Dendritic cell treated with granulocyte-macrophage colony-stimulating factor and Interleukin-4, amounts not matched to agents 40 ng/mL and 50 ng/mL, for 4 days (primary cell): ENCODE data around the gene C3.

Experiments used
- H3K27ac Mint-ChIP-seq: one replicate; pipeline ENCODE4 v1.8.0; 2022; ENCODE audit warnings: mild to moderate bottlenecking, mixed read lengths
- H3K27me3 Mint-ChIP-seq: one replicate; pipeline ENCODE4 v1.8.0; 2022; ENCODE audit warnings: mild to moderate bottlenecking, mixed read lengths
- H3K36me3 Mint-ChIP-seq: one replicate; pipeline ENCODE4 v1.8.0; 2022; ENCODE audit warnings: low read depth, mixed read lengths
- H3K4me1 Mint-ChIP-seq: one replicate; pipeline ENCODE4 v1.8.0; 2022; ENCODE audit warnings: low read depth, mixed read lengths
- H3K4me3 Mint-ChIP-seq: one replicate; pipeline ENCODE4 v1.8.0; 2022; ENCODE audit warnings: mild to moderate bottlenecking, moderate library complexity, mixed read lengths
- H3K9me3 Mint-ChIP-seq: one replicate; pipeline ENCODE4 v1.8.0; 2022; ENCODE audit warnings: mixed read lengths
- intact Hi-C: fragments of 100-400 bp; cut with micrococcal nuclease; formaldehyde crosslinking; loops from one replicate; pipeline ENCODE4 v1.15.0; 2022

The C3 gene

DNA sequence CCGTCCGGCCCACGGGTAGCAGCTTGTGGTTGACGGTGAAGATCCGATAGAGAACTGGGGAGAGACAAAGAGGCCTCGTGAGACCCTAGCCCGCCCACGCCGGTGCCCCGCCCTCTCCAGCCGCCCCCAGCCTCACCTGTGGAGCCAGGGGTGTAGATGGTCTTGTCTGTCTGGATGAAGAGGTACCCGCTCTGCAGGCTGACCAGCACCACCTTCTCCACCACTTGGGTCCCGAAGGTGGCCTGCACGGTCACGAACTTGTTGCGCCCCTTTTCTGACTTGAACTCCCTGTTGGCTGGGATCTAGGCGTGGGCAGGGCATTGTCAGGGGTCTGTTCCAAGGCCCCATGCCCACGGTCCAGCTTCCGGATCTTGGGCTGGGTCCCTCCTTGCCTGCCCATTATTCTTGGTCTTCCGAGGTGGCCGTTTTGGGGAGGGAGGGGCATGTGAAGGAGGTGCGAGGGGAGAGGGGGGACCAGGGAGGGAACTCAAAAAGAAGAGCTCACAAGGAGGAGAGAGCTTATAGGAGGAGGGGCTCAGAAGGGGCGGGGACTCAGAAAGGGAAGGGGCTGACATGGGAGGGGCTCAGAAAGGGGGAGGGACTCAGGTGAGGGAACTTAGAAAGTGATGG is 2.2 kb downstream of the C3 start:
- no peaks in the 10 kb centered on the region for H3K36me3 Mint-ChIP-seq
- H3K4me3 Mint-ChIP-seq: no peak overlapping the region
- H3K27ac Mint-ChIP-seq: no peak overlapping the region
- no peaks in the 10 kb centered on the region for H3K9me3 Mint-ChIP-seq
- intact Hi-C loops: loop anchor here (10.0 kb wide), 1 partner anchor 83 kb away; no protein-coding TSS in a partner anchor
- H3K4me1 Mint-ChIP-seq: peaks cover 40% of the 10 kb centered on the region
- H3K27me3 Mint-ChIP-seq: peaks cover 26% of the 10 kb centered on the region

GRCh38 chr19:6717441-6717971 is 2.9 kb downstream of the C3 start:
- H3K36me3 Mint-ChIP-seq: no peaks in the 10 kb centered on the region
- no peaks in the 10 kb centered on the region for H3K9me3 Mint-ChIP-seq
- H3K27ac Mint-ChIP-seq: no peak overlapping the region
- peaks cover 36% of the 10 kb centered on the region for H3K4me1 Mint-ChIP-seq
- H3K27me3 Mint-ChIP-seq: peaks cover 27% of the 10 kb centered on the region
- no peak overlapping the region for H3K4me3 Mint-ChIP-seq
- intact Hi-C loops: loop anchor here (10.0 kb wide), 1 partner anchor 83 kb away; no protein-coding TSS in a partner anchor

- peaks cover 32% of the 10 kb centered on the region for H3K27me3 Mint-ChIP-seq
- H3K9me3 Mint-ChIP-seq: no peaks in the 10 kb centered on the region
- no peak overlapping the region for H3K27ac Mint-ChIP-seq
- no peaks in the 10 kb centered on the region for H3K36me3 Mint-ChIP-seq
- intact Hi-C loops: loop anchor here (10.0 kb wide), 1 partner anchor 82 kb away; no protein-coding TSS in a partner anchor
- H3K4me1 Mint-ChIP-seq: peaks cover 36% of the 10 kb centered on the region
- H3K4me3 Mint-ChIP-seq: no peak overlapping the region
Observed at GRCh38 chr19:6717036-6717435, 3.4 kb downstream of the C3 start.

GRCh38 chr19:6716610-6716970 is 3.9 kb downstream of the C3 start:
- Mint-ChIP-seq H3K27me3 (peaks cover 35% of the 10 kb centered on the region), H3K4me3 (no peak overlapping the region), H3K36me3 (no peaks in the 10 kb centered on the region), H3K4me1 (peaks cover 36% of the 10 kb centered on the region), H3K9me3 (no peaks in the 10 kb centered on the region), H3K27ac (no peak overlapping the region)
- intact Hi-C loops: loop anchor here (10.0 kb wide), 1 partner anchor 82 kb away; no protein-coding TSS in a partner anchor

DNA sequence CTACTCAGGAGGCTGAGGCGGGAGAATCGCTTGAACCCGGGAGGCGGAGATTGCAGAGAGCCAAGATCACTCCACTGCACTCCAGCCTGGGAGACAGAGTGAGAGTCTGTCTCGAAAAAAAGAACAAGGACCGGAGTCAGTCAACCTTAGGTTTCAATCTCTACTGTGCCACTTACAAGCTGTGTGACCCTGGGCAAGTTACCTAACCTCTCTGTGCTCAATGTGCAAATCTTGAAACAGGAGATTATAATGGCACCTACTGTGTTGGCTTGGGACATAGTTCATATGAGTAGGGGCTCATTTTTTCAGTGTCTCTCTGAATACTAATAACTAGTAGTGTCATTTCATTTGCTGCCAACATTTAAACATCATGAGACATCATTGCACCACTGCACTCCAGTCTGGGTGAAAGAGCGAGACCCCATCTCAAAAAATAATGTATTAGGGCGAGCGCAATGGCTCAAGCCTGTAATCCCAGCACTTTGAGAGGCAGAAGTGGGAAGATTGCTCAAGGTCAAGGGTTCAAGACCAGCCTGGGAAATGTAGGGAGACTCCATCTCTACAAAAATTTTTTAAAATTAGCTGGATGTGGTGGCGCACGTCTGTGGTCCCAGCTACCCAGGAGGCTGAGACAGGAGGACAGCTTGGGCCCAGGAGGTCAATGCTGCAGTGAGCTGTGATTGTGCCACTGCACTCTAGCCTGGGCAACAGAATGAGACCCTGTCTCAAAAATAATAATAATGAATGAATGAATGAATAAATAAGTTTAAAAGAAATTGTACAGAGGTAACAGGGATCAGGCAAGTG is 5.5 kb downstream of the C3 start:
- H3K9me3 Mint-ChIP-seq: no peaks in the 10 kb centered on the region
- intact Hi-C loops: loop anchor here (10.0 kb wide), 1 partner anchor 80 kb away; no protein-coding TSS in a partner anchor
- H3K27ac Mint-ChIP-seq: no peak overlapping the region
- no peaks in the 10 kb centered on the region for H3K36me3 Mint-ChIP-seq
- no peak overlapping the region for H3K4me3 Mint-ChIP-seq
- peaks cover 30% of the 10 kb centered on the region for H3K4me1 Mint-ChIP-seq
- H3K27me3 Mint-ChIP-seq: peaks cover 51% of the 10 kb centered on the region

DNA sequence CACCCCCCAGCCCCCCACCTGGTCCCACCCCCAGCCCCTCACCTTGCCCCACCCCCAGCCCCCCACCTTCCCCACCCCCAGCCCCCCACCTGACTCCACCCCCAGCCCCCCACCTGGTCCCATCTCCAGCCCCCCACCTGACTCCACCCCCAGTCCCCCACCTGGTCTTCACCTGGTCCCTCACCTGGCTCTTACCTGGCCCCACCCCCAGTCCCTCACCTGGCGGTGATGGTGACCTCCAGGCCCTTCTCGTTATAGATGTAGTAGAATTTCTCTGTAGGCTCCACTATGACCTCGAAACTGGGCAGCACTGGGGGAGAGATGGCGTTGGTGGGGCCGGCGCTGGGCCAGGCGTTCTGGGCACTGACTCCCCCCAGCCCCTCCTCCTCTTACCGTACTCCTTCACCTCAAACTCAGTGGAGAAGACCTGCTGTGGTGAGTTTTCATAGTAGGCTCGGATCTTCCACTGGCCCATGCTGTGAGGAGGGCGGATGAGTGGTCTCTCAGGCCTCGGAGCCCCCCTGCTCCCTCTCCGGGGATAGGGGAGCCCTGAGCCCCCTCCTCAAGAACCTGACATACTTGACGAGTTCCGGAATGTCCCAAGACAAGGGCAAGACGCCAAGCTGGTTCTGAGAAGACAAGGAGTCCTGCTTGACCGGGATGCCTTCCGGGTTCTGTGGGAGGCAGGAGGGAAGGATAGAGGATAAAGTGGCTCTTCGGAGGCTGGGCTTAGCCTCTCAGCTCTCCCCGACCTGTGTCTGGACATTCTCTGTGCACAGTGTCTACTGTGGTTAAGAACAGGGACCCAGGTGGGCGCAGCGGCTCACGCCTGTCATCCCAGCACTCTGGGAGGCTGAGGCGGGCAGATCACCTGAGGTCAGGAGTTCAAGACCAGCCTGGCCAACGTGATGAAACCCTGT is 6.4 kb downstream of the C3 start:
- peaks cover 26% of the 10 kb centered on the region for H3K4me1 Mint-ChIP-seq
- no peaks in the 10 kb centered on the region for H3K36me3 Mint-ChIP-seq
- H3K4me3 Mint-ChIP-seq: no peak overlapping the region
- intact Hi-C loops: loop anchor here (10.0 kb wide), 1 partner anchor 79 kb away; no protein-coding TSS in a partner anchor
- H3K27ac Mint-ChIP-seq: no peak overlapping the region
- peaks cover 60% of the 10 kb centered on the region for H3K27me3 Mint-ChIP-seq
- H3K9me3 Mint-ChIP-seq: no peaks in the 10 kb centered on the region

DNA sequence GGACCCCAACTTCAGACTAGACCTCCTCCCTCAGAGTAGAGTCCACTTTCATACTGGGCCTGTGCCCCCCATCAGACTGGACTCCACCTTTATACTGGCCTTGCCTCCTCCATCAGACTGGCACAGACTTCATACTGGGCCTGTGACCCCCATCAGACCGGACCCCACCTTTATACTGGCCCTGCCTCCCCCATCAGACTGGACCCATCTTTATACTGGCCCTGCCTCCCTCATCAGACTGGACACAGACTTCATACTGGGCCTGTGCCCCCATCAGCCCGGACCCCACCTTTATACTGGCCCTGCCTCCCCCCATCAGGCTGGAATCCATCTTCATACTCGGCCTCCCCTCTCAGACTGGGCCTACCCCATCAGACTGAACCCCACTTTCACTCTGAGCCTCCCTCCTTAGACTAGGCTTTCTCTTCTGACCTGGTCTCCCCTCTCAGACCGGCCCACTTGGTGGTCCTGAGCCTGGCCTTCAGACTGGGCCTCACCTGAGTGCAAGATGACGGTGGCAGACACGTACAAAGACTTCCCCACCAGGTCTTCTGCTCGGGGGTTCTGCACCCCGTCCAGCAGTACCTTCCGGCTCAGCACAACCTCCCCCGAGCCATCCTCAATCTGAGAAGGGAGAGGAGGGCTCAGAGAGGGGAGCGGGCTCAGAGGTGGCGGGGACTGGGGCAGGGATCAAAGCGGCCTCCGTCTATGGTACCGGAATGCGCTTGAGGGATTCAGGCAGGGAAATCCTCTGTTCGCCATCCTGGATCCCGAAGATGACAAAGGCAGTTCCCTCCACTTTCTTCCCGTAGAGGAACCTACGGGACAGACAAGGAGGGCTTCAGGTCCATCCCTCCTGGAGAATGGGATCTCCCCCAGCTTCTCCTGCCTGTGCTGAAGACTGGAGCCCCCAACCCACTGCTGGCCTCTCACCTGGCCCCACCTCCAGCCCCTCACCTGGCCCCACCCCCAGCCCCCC is 7.5 kb downstream of the C3 start:
- intact Hi-C loops: loop anchor here (10.0 kb wide), 1 partner anchor 78 kb away; no protein-coding TSS in a partner anchor

DNA sequence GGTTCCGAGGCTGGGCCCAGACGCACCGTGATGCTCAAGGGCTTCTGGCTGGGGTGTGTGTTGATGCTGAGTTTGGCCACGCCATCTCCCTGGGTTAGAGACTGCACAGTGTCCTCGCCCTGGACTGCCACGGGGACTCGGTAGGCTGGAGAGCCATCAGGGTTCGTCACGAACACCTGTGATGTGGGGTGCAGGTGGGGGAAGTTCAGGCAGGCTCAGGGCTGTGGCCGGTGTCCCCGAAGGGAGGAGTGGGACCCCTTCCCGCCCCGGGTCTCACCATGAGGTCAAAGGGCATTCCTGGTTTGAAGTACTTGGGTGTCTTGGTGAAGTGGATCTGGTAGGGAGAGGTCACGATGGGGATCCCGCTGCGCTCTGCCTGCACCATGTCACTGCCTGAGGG is 8.2 kb downstream of the C3 start:
- H3K4me3 Mint-ChIP-seq: no peak overlapping the region
- H3K27me3 Mint-ChIP-seq: peaks cover 72% of the 10 kb centered on the region
- no peaks in the 10 kb centered on the region for H3K36me3 Mint-ChIP-seq
- no peaks in the 10 kb centered on the region for H3K9me3 Mint-ChIP-seq
- peaks cover 15% of the 10 kb centered on the region for H3K4me1 Mint-ChIP-seq
- no peak overlapping the region for H3K27ac Mint-ChIP-seq
- intact Hi-C loops: loop anchor here (10.0 kb wide), 1 partner anchor 77 kb away; no protein-coding TSS in a partner anchor

More for the DNA sequence above, 7.5 kb downstream of the C3 start:
- no peaks in the 10 kb centered on the region for H3K36me3 Mint-ChIP-seq
- H3K27me3 Mint-ChIP-seq: peaks cover 71% of the 10 kb centered on the region
- H3K4me1 Mint-ChIP-seq: peaks cover 23% of the 10 kb centered on the region
- H3K27ac Mint-ChIP-seq: no peak overlapping the region
- no peaks in the 10 kb centered on the region for H3K9me3 Mint-ChIP-seq
- H3K4me3 Mint-ChIP-seq: no peak overlapping the region

DNA sequence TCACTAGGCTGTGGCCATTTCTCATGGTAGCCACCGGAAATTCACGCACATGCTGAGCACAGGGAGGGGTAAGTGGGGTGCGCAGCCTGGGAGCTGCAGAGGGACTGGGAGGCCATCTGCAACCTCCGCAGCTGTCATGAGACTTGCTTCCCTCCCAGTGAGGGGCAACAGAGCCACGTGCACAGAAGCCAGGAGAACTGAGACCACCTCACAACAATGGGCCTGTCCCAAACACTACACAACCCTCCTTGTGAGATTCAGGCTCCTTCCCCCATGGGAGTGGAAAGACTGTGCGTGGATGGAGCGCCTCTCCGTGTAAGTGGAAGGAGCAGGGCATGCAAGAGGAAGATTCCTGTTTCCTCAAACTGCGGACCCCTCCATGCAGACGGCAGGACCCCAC is 8.8 kb downstream of the C3 start:
- peaks cover 14% of the 10 kb centered on the region for H3K4me1 Mint-ChIP-seq
- peaks cover 69% of the 10 kb centered on the region for H3K27me3 Mint-ChIP-seq
- no peak overlapping the region for H3K27ac Mint-ChIP-seq
- no peak overlapping the region for H3K4me3 Mint-ChIP-seq
- intact Hi-C loops: loop anchor here (10.0 kb wide), 1 partner anchor 77 kb away; no protein-coding TSS in a partner anchor
- H3K36me3 Mint-ChIP-seq: no peaks in the 10 kb centered on the region
- H3K9me3 Mint-ChIP-seq: no peaks in the 10 kb centered on the region

DNA sequence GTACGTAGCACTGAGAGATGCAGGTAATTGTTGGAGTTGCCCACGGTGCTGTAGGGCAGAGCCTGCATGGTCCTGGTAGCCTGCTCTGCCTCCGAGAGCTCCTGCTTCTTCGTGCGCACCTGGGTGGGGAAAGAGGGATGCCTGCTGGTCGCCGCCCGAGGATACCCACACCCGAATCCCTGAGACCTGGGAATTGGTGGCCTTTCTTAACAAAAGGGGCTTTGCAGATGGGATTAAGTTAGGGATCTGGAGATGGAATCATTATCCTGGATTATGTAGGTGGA is 9.4 kb downstream of the C3 start:
- no peak overlapping the region for H3K27ac Mint-ChIP-seq
- peaks cover 69% of the 10 kb centered on the region for H3K27me3 Mint-ChIP-seq
- intact Hi-C loops: loop anchor here (10.0 kb wide), 1 partner anchor 76 kb away; no protein-coding TSS in a partner anchor

DNA sequence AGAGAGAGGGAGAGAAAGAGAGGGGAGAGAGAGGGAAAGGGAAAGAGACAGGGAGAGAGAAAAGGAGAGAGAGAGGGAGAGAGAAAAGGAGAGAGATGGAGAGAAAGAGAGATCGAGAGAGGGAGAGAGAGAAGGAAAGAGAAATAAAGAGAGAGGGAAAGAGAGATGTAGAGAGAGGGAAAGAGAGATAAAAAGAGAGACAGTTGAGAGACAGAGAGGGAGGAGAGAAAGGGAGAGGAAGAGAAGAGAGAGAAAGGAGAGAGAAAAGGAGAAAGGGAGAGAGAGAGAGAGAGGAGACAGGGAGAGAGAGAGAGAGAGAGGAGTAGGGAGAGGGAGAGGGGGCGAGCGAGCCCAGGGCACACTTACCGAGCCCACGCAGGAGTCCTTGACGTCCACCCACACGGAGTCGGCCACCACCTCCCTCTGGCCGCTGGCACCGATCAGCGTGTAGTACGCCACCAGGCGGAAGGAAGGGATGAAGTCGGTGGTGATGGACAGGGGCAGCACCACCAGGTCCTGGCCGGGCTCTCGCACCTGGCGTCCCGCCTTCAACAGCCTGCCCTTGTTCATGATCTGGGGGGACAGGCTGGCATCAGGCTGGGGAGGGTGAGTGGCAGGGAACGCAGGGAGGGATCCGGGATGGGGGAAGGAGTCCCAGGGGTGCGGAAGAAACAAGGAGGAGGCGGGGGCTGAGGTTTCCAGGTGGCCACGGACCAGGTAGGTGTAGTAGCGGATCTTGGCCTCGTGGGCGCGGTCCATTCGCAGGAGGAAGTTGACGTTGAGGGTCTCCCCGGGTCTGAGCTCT is 10.0 kb downstream of the C3 start:
- H3K9me3 Mint-ChIP-seq: no peaks in the 10 kb centered on the region
- H3K27me3 Mint-ChIP-seq: peaks cover 69% of the 10 kb centered on the region
- no peak overlapping the region for H3K4me3 Mint-ChIP-seq
- no peak overlapping the region for H3K27ac Mint-ChIP-seq
- H3K36me3 Mint-ChIP-seq: no peaks in the 10 kb centered on the region
- H3K4me1 Mint-ChIP-seq: peaks cover 14% of the 10 kb centered on the region
- intact Hi-C loops: loop anchor here (10.0 kb wide), 1 partner anchor 76 kb away; no protein-coding TSS in a partner anchor

More for the DNA sequence above, 9.4 kb downstream of the C3 start:
- no peaks in the 10 kb centered on the region for H3K36me3 Mint-ChIP-seq
- H3K9me3 Mint-ChIP-seq: no peaks in the 10 kb centered on the region
- no peak overlapping the region for H3K4me3 Mint-ChIP-seq
- peaks cover 14% of the 10 kb centered on the region for H3K4me1 Mint-ChIP-seq

DNA sequence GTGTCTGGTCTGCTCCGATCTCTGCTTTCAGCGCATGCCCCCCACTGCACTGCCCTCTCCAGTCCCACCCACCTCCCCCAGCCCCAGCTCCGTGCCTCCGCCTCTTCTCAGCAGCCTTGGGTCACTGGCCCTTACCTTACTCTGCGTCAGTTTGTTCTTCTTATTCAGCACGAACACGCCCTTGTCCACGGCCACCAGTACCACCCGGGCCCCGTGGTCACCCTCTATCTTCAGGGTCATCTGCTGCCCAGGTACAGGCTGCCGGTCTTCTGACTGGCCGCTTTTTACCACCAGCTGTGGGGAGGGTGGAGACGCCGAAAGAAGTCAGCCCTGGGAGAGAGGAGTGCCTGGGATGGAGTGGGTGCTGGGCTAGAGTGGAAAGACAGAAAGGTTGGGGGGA is 10.9 kb downstream of the C3 start:
- intact Hi-C loops: no loop called here
- Mint-ChIP-seq H3K4me1 (peaks cover 14% of the 10 kb centered on the region), H3K27me3 (peaks cover 66% of the 10 kb centered on the region), H3K9me3 (no peaks in the 10 kb centered on the region), H3K27ac (no peak overlapping the region), H3K36me3 (no peaks in the 10 kb centered on the region), H3K4me3 (no peak overlapping the region)
